Liver (tissue), 9 donors: Measurements from ENCODE around the gene SNAPIN. TPM values are rescaled to one million over a fixed set of nuclear protein-coding genes. Genes with fewer than 3 reads are reported as not detected.

ENCODE experiments used
- DNase-seq: peaks from one replicate; pipeline ENCODE4 v3.0.0-alpha.2; 2017; ENCODE audit warnings: low spot score
- H3K27ac ChIP-seq, 2 donors: one replicate each; pipeline ENCODE4 v1.7.0; 2013; ENCODE audit warnings: inconsistent platforms in 2 of 2, low read length in 2 of 2, control low read depth in 1 of 2, low read depth in 1 of 2, mild to moderate bottlenecking in 1 of 2
- H3K27me3 ChIP-seq, 4 donors: one replicate each; pipeline versions ENCODE4 v1.6.1 to v1.7.0; 2013; ENCODE audit warnings: low read length in 3 of 4, inconsistent platforms in 1 of 4, mild to moderate bottlenecking in 1 of 4, moderate library complexity in 1 of 4; ENCODE audit not compliant: control insufficient read depth in 4 of 4, insufficient read depth in 4 of 4
- H3K36me3 ChIP-seq, 4 donors: one replicate each; pipeline versions ENCODE4 v1.6.1 to v1.7.0; 2013; ENCODE audit warnings: low read length in 3 of 4, mild to moderate bottlenecking in 3 of 4, low read depth in 1 of 4, moderate library complexity in 1 of 4; ENCODE audit not compliant: control insufficient read depth in 4 of 4, insufficient read depth in 3 of 4
- H3K4me1 ChIP-seq, 4 donors: one replicate each; pipeline versions ENCODE4 v1.6.1 to v1.7.0; 2013; ENCODE audit warnings: low read length in 3 of 4, mild to moderate bottlenecking in 3 of 4, moderate library complexity in 1 of 4; ENCODE audit not compliant: control insufficient read depth in 4 of 4, insufficient read depth in 4 of 4
- H3K4me3 ChIP-seq, 3 donors: one replicate each; pipeline versions ENCODE4 v1.6.1 to v1.7.0; 2013; ENCODE audit warnings: low read length in 3 of 3, control low read depth in 1 of 3, low read depth in 1 of 3, mild to moderate bottlenecking in 1 of 3
- H3K9ac ChIP-seq, 2 donors: one replicate each; pipeline ENCODE4 v1.7.0; 2013; ENCODE audit warnings: low read length in 2 of 2, mild to moderate bottlenecking in 2 of 2, moderate library complexity in 2 of 2, control low read depth in 1 of 2, low read depth in 1 of 2
- H3K9me3 ChIP-seq, 4 donors: one replicate each; pipeline versions ENCODE4 v1.6.1 to v1.7.0; 2013; ENCODE audit warnings: low read length in 3 of 4; ENCODE audit not compliant: control insufficient read depth in 4 of 4
- ATF3 ChIP-seq: IDR thresholded peaks from 2 replicates; pipeline ENCODE4 v1.6.1; 2016; ENCODE audit warnings: antibody characterized with exemption
- CTCF ChIP-seq: fragments of 150-350 bp; IDR thresholded peaks from 2 replicates; pipeline ENCODE4 v1.5.1; 2017; ENCODE audit warnings: improper control_type of control experiment, low read depth, low read length; ENCODE audit not compliant: missing input control
- EGR1 ChIP-seq, 2 donors: IDR thresholded peaks; 2 replicates each; pipeline ENCODE4 v1.6.1; 2016 to 2018; ENCODE audit warnings: antibody characterized with exemption in 2 of 2, low read depth in 2 of 2
- FOXA1 ChIP-seq: IDR thresholded peaks from 2 replicates; pipeline ENCODE4 v1.6.1; 2016; ENCODE audit warnings: antibody characterized with exemption
- FOXA2 ChIP-seq: IDR thresholded peaks from 2 replicates; pipeline ENCODE4 v1.6.1; 2016; ENCODE audit warnings: antibody characterized with exemption
- GABPA ChIP-seq, 2 donors: IDR thresholded peaks in 1 of 2; conservative IDR thresholded peaks in 1 of 2; 2 replicates each; pipeline ENCODE4 v1.6.1; 2016; ENCODE audit warnings: antibody characterized with exemption in 2 of 2, mild to moderate bottlenecking in 1 of 2, moderate library complexity in 1 of 2
- HNF4A ChIP-seq, 2 donors: conservative IDR thresholded peaks; 2 replicates each; pipeline ENCODE4 v1.6.1; 2016; ENCODE audit warnings: antibody characterized with exemption in 2 of 2, mild to moderate bottlenecking in 2 of 2
- JUND ChIP-seq, 2 donors: IDR thresholded peaks; 2 replicates each; pipeline ENCODE4 v1.6.1; 2016; ENCODE audit warnings: antibody characterized with exemption in 2 of 2
- MAX ChIP-seq: IDR thresholded peaks from 2 replicates; pipeline ENCODE4 v1.6.1; 2016; ENCODE audit warnings: antibody characterized with exemption
- RAD21 ChIP-seq, 2 donors: IDR thresholded peaks; 2 replicates each; pipeline ENCODE4 v1.6.1; 2016; ENCODE audit warnings: antibody characterized with exemption in 2 of 2, mild to moderate bottlenecking in 2 of 2
- REST ChIP-seq: IDR thresholded peaks from 2 replicates; pipeline ENCODE4 v1.6.1; 2016; ENCODE audit warnings: antibody characterized with exemption, mild to moderate bottlenecking
- RXRA ChIP-seq, 2 donors: IDR thresholded peaks; 2 replicates each; pipeline ENCODE4 v1.6.1; 2017 to 2018; ENCODE audit warnings: antibody characterized with exemption in 2 of 2, mild to moderate bottlenecking in 1 of 2
- SP1 ChIP-seq: IDR thresholded peaks from 2 replicates; pipeline ENCODE4 v1.6.1; 2018; ENCODE audit warnings: antibody characterized with exemption, mild to moderate bottlenecking
- TAF1 ChIP-seq: conservative IDR thresholded peaks from 2 replicates; pipeline ENCODE4 v1.6.1; 2016; ENCODE audit warnings: antibody characterized with exemption, mild to moderate bottlenecking
- YY1 ChIP-seq: IDR thresholded peaks from 2 replicates; pipeline ENCODE4 v1.6.1; 2016; ENCODE audit warnings: antibody characterized with exemption, mild to moderate bottlenecking
- ZBTB33 ChIP-seq: IDR thresholded peaks from 2 replicates; pipeline ENCODE4 v1.6.1; 2016; ENCODE audit warnings: antibody characterized with exemption
- WGBS: extraction: QIAGEN DNeasy Blood & Tissue Kit; methylation state at CpG from one replicate; pipeline ENCODE4 v1.1.7; 2013; 5-methylcytosine and 5-hydroxymethylcytosine counted together
- polyA plus RNA-seq, 2 donors: library from polyadenylated mRNA; stranded (reverse) in 1 of 2; unstranded in 1 of 2; fragments of 200-250 nt in 1 of 2; fragments of >200 nt in 1 of 2; fragmentation: Nextera tagmentation in 1 of 2; extraction: Ambion mirVana in 1 of 2; gene quantifications; one replicate each; pipeline versions ENCODE4 v1.2.1 to v1.2.3, GENCODE V29; 2013 to 2015
- total RNA-seq, 2 donors: library from RNA; depleted of rRNA; stranded (reverse); fragments of >200 nt; gene quantifications; one replicate each; pipeline ENCODE4 v1.2.3, GENCODE V29; 2014
- donor health status: healthy.
- donor health status: healthy.
- donor health status: healthy.
- donor health status: healthy.
- donor health status: healthy.

Gene SNAPIN
- total and polyA plus RNA-seq, 4 donors: 20.0 to 30.5 (median 24.2) TPM

GRCh38 chr1:153662269-153662668, 3.8 kb downstream of the SNAPIN start:
- H3K4me3 ChIP-seq: no peak overlapping the region
- no peaks in the 10 kb centered on the region for H3K9me3 ChIP-seq
- no peak overlapping the region for H3K9ac ChIP-seq
- no peak overlapping the region for H3K27ac ChIP-seq
- TF ChIP-seq YY1: no peak
- no peak for TF ChIP-seq RXRA (IDR thresholded peaks at IDR 0.05)
- TF ChIP-seq SP1: no peak
- no peak for TF ChIP-seq REST
- TF ChIP-seq GABPA (IDR thresholded peaks at IDR 0.05 in 1 of 2, conservative IDR thresholded peaks at IDR 0.05 in 1 of 2): no peak
- no peak for TF ChIP-seq MAX
- no peak for TF ChIP-seq HNF4A (conservative IDR thresholded peaks at IDR 0.05)
- TF ChIP-seq CTCF: no peak
- TF ChIP-seq JUND (IDR thresholded peaks at IDR 0.05): no peak
- TF ChIP-seq EGR1 (IDR thresholded peaks at IDR 0.05; ENCODE audit: low read depth in 2 of 2): no peak
- no peak for TF ChIP-seq FOXA2
- TF ChIP-seq ZBTB33: no peak
- TF ChIP-seq ATF3: no peak
- TF ChIP-seq TAF1: no peak
- TF ChIP-seq RAD21 (IDR thresholded peaks at IDR 0.05): no peak
- TF ChIP-seq FOXA1: no peak
- peaks cover 1 to 29% (median 27%) of the 10 kb centered on the region in 4 donors for H3K4me1 ChIP-seq
- no peaks in the 10 kb centered on the region for H3K27me3 ChIP-seq
- 77% methylated on average over 2 of the region's 2 CpGs for WGBS
- peaks cover 19 to 55% (median 52%) of the 10 kb centered on the region in 4 donors for H3K36me3 ChIP-seq
- DNase-seq: no peak

GRCh38 chr1:153663211-153663610, 4.7 kb downstream of the SNAPIN start:
- H3K4me1 ChIP-seq: peaks cover 0 to 29% (median 27%) of the 10 kb centered on the region in 4 donors
- H3K4me3 ChIP-seq: no peak overlapping the region
- 85% methylated on average over 5 of the region's 5 CpGs for WGBS
- TF ChIP-seq JUND (IDR thresholded peaks at IDR 0.05) (no peak), EGR1 (IDR thresholded peaks at IDR 0.05; ENCODE audit: low read depth in 2 of 2) (no peak), RAD21 (IDR thresholded peaks at IDR 0.05) (no peak), ZBTB33 (no peak), HNF4A (conservative IDR thresholded peaks at IDR 0.05) (no peak)
- DNase-seq: no peak
- H3K36me3 ChIP-seq: peaks cover 21 to 64% (median 61%) of the 10 kb centered on the region in 4 donors
- H3K9me3 ChIP-seq: no peaks in the 10 kb centered on the region
- H3K9ac ChIP-seq: no peak overlapping the region
- H3K27me3 ChIP-seq: no peaks in the 10 kb centered on the region
- H3K27ac ChIP-seq: no peak overlapping the region
